H1 (cell line): ENCODE measurements around the gene BARX2. TPM values are rescaled to one million over a fixed set of nuclear protein-coding genes. Genes with fewer than 3 reads are reported as not detected.

Experiments
- CTCF ChIA-PET: fragments of 300-600 bp; sonication (Branson Sonifier 250); formaldehyde crosslinking; loops from one replicate; lab custom pipeline; 2021; ENCODE audit not compliant: partially characterized antibody; lab: Charles Lee
- POLR2A ChIA-PET: fragments of 300-600 bp; sonication (Branson Sonifier 250); formaldehyde crosslinking; loops from one replicate; lab custom pipeline; 2021; ENCODE audit warnings: inconsistent platforms; ENCODE audit not compliant: partially characterized antibody; lab: Charles Lee
- DNase-seq, 2 experiments: peaks; one replicate each; pipeline versions ENCODE4 v3.0.0 to v3.0.0-alpha.2; 2010 to 2022; ENCODE audit warnings: low spot score in 2 of 2, low read depth in 1 of 2, mixed read lengths in 1 of 2
- FAIRE-seq: peaks from 2 replicates; lab custom pipeline; 2011; peaks lifted over from hg19 to GRCh38; lab: Jason Lieb, UNC
- H2AFZ ChIP-seq: 2 replicates; pipeline ENCODE4 v1.8.1; 2012; ENCODE audit warnings: low read length, inconsistent platforms
- H2AK5ac ChIP-seq: 2 replicates; pipeline ENCODE4 v1.6.1; 2013; ENCODE audit warnings: low read depth, low read length
- H2BK120ac ChIP-seq: replicated peaks from 2 replicates; pipeline ENCODE3; 2013; ENCODE audit warnings: low read depth, low read length, inconsistent platforms
- H2BK12ac ChIP-seq: 2 replicates; pipeline ENCODE4 v1.6.1; 2013; ENCODE audit warnings: low read depth, low read length
- H2BK15ac ChIP-seq: 2 replicates; pipeline ENCODE4 v1.6.1; 2013; ENCODE audit warnings: low read length
- H2BK20ac ChIP-seq: 2 replicates; pipeline ENCODE4 v1.6.1; 2013; ENCODE audit warnings: low read length
- H2BK5ac ChIP-seq: 2 replicates; pipeline ENCODE4 v1.6.1; 2013; ENCODE audit warnings: low read depth, low read length
- H3K14ac ChIP-seq: 2 replicates; pipeline ENCODE4 v1.6.1; 2013; ENCODE audit warnings: inconsistent platforms; ENCODE audit not compliant: insufficient read length
- H3K18ac ChIP-seq: 2 replicates; pipeline ENCODE4 v1.6.1; 2013; ENCODE audit warnings: low read length; ENCODE audit errors: extremely low read depth
- H3K23ac ChIP-seq: 2 replicates; pipeline ENCODE4 v1.6.1; 2013; ENCODE audit warnings: inconsistent platforms; ENCODE audit not compliant: insufficient read length
- H3K23me2 ChIP-seq: 2 replicates; pipeline ENCODE4 v1.6.1; 2013; ENCODE audit warnings: low read depth, low read length
- H3K27ac ChIP-seq: 2 replicates; pipeline ENCODE4 v1.6.1; 2011; ENCODE audit warnings: low read depth, low read length, inconsistent platforms
- H3K27me3 ChIP-seq, 4 experiments: replicated peaks in 1 of 4; 1 replicate in 1 of 4; 2 replicates in 3 of 4; pipeline versions ENCODE4 v1.6.1 to v1.8.1; 2011 to 2013; ENCODE audit warnings: low read length in 3 of 4, mild to moderate bottlenecking in 3 of 4, inconsistent platforms in 2 of 4, mixed read lengths in 2 of 4, moderate library complexity in 1 of 4; ENCODE audit not compliant: control insufficient read depth in 3 of 4, insufficient read depth in 3 of 4; ENCODE audit errors: extremely low read depth in 1 of 4
- H3K36me3 ChIP-seq, 4 experiments: 2 replicates each; pipeline versions ENCODE4 v1.6.1 to v1.8.1; 2011 to 2013; ENCODE audit warnings: mild to moderate bottlenecking in 4 of 4, low read length in 3 of 4, moderate library complexity in 2 of 4, control low read depth in 1 of 4, inconsistent platforms in 1 of 4; ENCODE audit not compliant: insufficient read depth in 4 of 4, control insufficient read depth in 2 of 4
- H3K4ac ChIP-seq: replicated peaks from 2 replicates; pipeline ENCODE3; 2013; ENCODE audit warnings: low read length, low read depth, mixed read lengths, inconsistent platforms; ENCODE audit not compliant: insufficient read length
- H3K4me1 ChIP-seq, 4 experiments: replicated peaks in 1 of 4; 1 replicate in 1 of 4; 2 replicates in 3 of 4; pipeline versions ENCODE4 v1.6.1 to v1.8.1; 2011 to 2013; ENCODE audit warnings: low read length in 3 of 4, inconsistent platforms in 2 of 4, mixed read lengths in 1 of 4; ENCODE audit not compliant: insufficient read depth in 4 of 4, control insufficient read depth in 3 of 4
- H3K4me2 ChIP-seq, 2 experiments: 2 replicates each; pipeline versions ENCODE4 v1.6.1 to v1.8.1; 2011 to 2013; ENCODE audit warnings: low read depth in 2 of 2, low read length in 2 of 2, control low read depth in 1 of 2, inconsistent platforms in 1 of 2, mild to moderate bottlenecking in 1 of 2; ENCODE audit not compliant: insufficient read depth in 1 of 2
- H3K4me3 ChIP-seq, 4 experiments: fragments of 200-600, 300-600 bp in 1 of 4; sonication (generic), shearing (Covaris generic), sonication (Bioruptor Twin) in 1 of 4; 2 replicates each; pipeline versions ENCODE4 v1.5.1 to v1.8.1; 2011 to 2016; ENCODE audit warnings: low read length in 4 of 4, low read depth in 3 of 4, control low read depth in 2 of 4, inconsistent platforms in 2 of 4, mild to moderate bottlenecking in 2 of 4, mixed read lengths in 1 of 4, moderate library complexity in 1 of 4; ENCODE audit not compliant: insufficient read depth in 2 of 4; ENCODE audit errors: extremely low read depth in 1 of 4
- H3K56ac ChIP-seq: replicated peaks from 2 replicates; pipeline ENCODE3; 2013; ENCODE audit warnings: low read depth, mild to moderate bottlenecking, mixed read lengths, low read length, inconsistent platforms; ENCODE audit not compliant: insufficient read length
- H3K79me1 ChIP-seq: 2 replicates; pipeline ENCODE4 v1.6.1; 2013; ENCODE audit warnings: low read depth, low read length, control low read depth
- H3K79me2 ChIP-seq, 2 experiments: 2 replicates each; pipeline versions ENCODE4 v1.6.1 to v1.8.1; 2012 to 2013; ENCODE audit warnings: low read length in 2 of 2, mild to moderate bottlenecking in 2 of 2, inconsistent platforms in 1 of 2; ENCODE audit not compliant: insufficient read depth in 2 of 2, control insufficient read depth in 1 of 2
- H3K9ac ChIP-seq, 4 experiments: replicated peaks in 1 of 4; 1 replicate in 1 of 4; 2 replicates in 3 of 4; pipeline versions ENCODE4 v1.6.1 to v1.8.1; 2011 to 2013; ENCODE audit warnings: low read depth in 3 of 4, low read length in 3 of 4, control low read depth in 2 of 4, mild to moderate bottlenecking in 2 of 4, moderate library complexity in 2 of 4, inconsistent platforms in 1 of 4; ENCODE audit errors: extremely low read depth in 1 of 4
- H3K9me3 ChIP-seq, 2 experiments: 2 replicates each; pipeline versions ENCODE4 v1.6.1 to v1.8.1; 2012 to 2013; ENCODE audit warnings: mild to moderate bottlenecking in 2 of 2, moderate library complexity in 2 of 2, control low read depth in 1 of 2, inconsistent platforms in 1 of 2, low read depth in 1 of 2, low read length in 1 of 2, mixed read lengths in 1 of 2; ENCODE audit not compliant: insufficient read depth in 2 of 2
- H4K20me1 ChIP-seq, 2 experiments: replicated peaks in 1 of 2; 2 replicates each; pipeline versions ENCODE3 to v1.8.1; 2011 to 2013; ENCODE audit warnings: inconsistent platforms in 2 of 2, low read length in 2 of 2, mild to moderate bottlenecking in 1 of 2; ENCODE audit not compliant: insufficient read depth in 2 of 2, control insufficient read depth in 1 of 2
- H4K5ac ChIP-seq: 2 replicates; pipeline ENCODE4 v1.6.1; 2013; ENCODE audit warnings: low read length, low read depth, mixed read lengths, inconsistent platforms; ENCODE audit not compliant: insufficient read length
- H4K8ac ChIP-seq: 2 replicates; pipeline ENCODE4 v1.8.0; 2013; ENCODE audit warnings: mild to moderate bottlenecking, moderate library complexity, low read length, inconsistent platforms; ENCODE audit not compliant: insufficient read depth; ENCODE audit errors: extremely low read depth
- H4K91ac ChIP-seq: replicated peaks from 2 replicates; pipeline ENCODE3; 2013; ENCODE audit warnings: low read length, mixed read lengths, inconsistent platforms; ENCODE audit not compliant: insufficient read length
- RBBP5 ChIP-seq: IDR thresholded peaks from 2 replicates; pipeline ENCODE4 v1.7.1; 2012; ENCODE audit warnings: low read depth, mild to moderate bottlenecking, inconsistent platforms, low read length, moderate library complexity, borderline replicate concordance
- RNF2 ChIP-seq: fragments of 200-900, 300-1000 bp; sonication (generic); IDR thresholded peaks from 2 replicates; pipeline ENCODE4 v1.7.1; 2016; ENCODE audit warnings: borderline replicate concordance, low read depth, mild to moderate bottlenecking, antibody characterized with exemption, low read length; ENCODE audit not compliant: poor library complexity, severe bottlenecking; ENCODE audit errors: missing control alignments
- WGBS, 2 experiments: shearing (Covaris generic) in 1 of 2; methylation state at CpG; one replicate each; pipeline versions ENCODE4 v1.1.6 to v1.1.7; 2013 to 2015; ENCODE audit warnings: low lambda C conversion rate in 2 of 2, mixed read lengths in 2 of 2, inconsistent platforms in 1 of 2, low coverage in 1 of 2, missing lambda C conversion rate in 1 of 2; ENCODE audit not compliant: insufficient replicate concordance in 2 of 2, insufficient coverage in 1 of 2, insufficient read length in 1 of 2; ENCODE audit errors: extremely low coverage in 1 of 2, missing lambda C conversion rate in 1 of 2; 5-methylcytosine and 5-hydroxymethylcytosine counted together
- polyA plus RNA-seq, 7 experiments: library from polyadenylated mRNA; depleted of rRNA in 3 of 7; stranded (reverse) in 5 of 7; unstranded in 2 of 7; fragments of >200 nt in 5 of 7; fragments of 200-250 nt in 2 of 7; gene quantifications; 1 replicate in 5 of 7; 2 replicates in 1 of 7; 4 replicates in 1 of 7; pipeline versions ENCODE4 v1.2.1 to v1.2.3, GENCODE V29; 2011 to 2013; ENCODE audit warnings: missing spikeins in 2 of 7, mixed read lengths in 2 of 7
- total RNA-seq: library from RNA; stranded (reverse); fragmentation: NEBNext Ultra II Directional; extraction: Animal tissue kit (Norgen Biotek cat#: 25700); gene quantifications from 2 replicates; pipeline ENCODE4 v1.2.1, GENCODE V29; 2021

The BARX2 gene
- total and polyA plus RNA-seq, 2 of the 8 experiments (the other 6 are each of a cell fraction or from before 2014, with no cell fraction given), result not detected

DNA sequence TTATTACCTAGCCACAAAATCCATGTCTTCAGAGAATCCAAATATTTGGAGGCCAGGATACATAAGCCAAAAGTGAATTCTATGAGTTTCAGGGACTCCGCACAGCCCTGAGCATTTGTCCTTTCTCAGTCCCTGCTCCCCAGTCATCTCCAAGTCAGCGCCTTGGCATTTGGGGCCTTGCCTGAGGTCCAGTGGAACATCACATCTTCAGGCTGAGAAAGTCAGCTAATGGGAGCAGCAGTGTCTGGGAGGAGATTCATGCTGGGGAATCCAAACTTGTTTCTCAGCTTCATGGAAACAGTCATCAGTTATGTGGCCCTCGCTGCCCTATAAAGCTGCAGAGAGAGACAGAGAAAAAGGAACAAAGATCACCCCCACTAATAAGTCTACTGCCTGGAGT lies 70.9 kb downstream of the BARX2 start:
- Histone ChIP-seq H3K23ac (no peak overlapping the region), H4K20me1 (no peaks in the 10 kb centered on the region), H2AK5ac (no peak overlapping the region), H3K4me2 (no peak overlapping the region), H3K9ac (no peak overlapping the region), H4K91ac (no peak overlapping the region), H4K5ac (no peak overlapping the region), H3K4me1 (no peaks in the 10 kb centered on the region; a peak in 1 of 7 replicates), H3K27me3 (no peaks in the 10 kb centered on the region), H3K36me3 (no peaks in the 10 kb centered on the region), H3K79me1 (no peaks in the 10 kb centered on the region), H3K18ac (no peak overlapping the region), H3K4ac (no peak overlapping the region), H2BK5ac (no peak overlapping the region), H2BK12ac (no peak overlapping the region), H2BK120ac (no peak overlapping the region), H2AFZ (no peak overlapping the region), H3K14ac (no peak overlapping the region), H3K56ac (no peak overlapping the region), H3K4me3 (no peak overlapping the region), H3K27ac (no peak overlapping the region), H3K23me2 (no peaks in the 10 kb centered on the region), H2BK15ac (no peak overlapping the region), H3K9me3 (peaks cover 3 to 6% of the 10 kb centered on the region in 2 experiments; a peak in 1 of 4 replicates), H2BK20ac (no peak overlapping the region), H3K79me2 (no peaks in the 10 kb centered on the region), H4K8ac (no peak overlapping the region)
- ChIA-PET CTCF (interaction anchor here (0.6 to 1.4 kb wide), 5 partner anchors 36 to 304 kb away, joined by 3 to 6 read pairs (median 5); no protein-coding TSS in a partner anchor), POLR2A (no interaction called here)
- DNase-seq (no peak), FAIRE-seq (no peak)
- no peak for TF ChIP-seq RBBP5
- no peak for TF ChIP-seq RNF2
- 96% methylated on average over 3 of the region's 3 CpGs; no CpG with 5 or more reads in 1 of the 2 experiments for WGBS, 2 experiments
